ENCODE results near the gene UBE2J1.
"Not testable (repeated sequence)": the region's sequence is repeated elsewhere in the genome, so short reads cannot be mapped to it uniquely, and the experiment has no call there.

The UBE2J1 gene

DNA sequence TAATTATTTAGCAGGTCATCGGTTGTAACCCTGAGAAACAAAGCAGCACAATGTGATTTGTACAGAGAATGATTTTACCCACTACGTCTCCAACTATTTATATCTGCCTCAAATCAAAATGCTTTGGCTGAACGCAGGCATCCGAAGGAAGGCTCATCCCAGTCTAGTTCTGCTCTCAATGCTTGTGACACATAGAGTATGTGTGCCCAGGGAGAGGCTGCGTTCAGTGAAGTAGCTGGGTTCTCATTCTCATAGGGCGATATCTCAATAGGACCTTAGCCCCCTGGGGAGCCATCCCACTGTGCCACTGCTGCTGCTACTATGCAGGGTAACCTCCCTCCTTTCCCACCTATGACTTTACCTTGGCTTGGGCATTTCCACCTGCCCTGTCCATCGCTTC, 37.8 kb downstream of the UBE2J1 start:
- FAIRE-seq (no peak), DNase-seq (ENCODE audit: insufficient read length) (no peak)
- TF ChIP-seq POLR2AphosphoS5 (IDR thresholded peaks at IDR 0.05; ENCODE audit: low read depth, low read length) (no peak), POLR2A (IDR thresholded peaks at IDR 0.05; ENCODE audit: low read depth, low read length) (no peak), TAF1 (IDR thresholded peaks at IDR 0.05; ENCODE audit: borderline replicate concordance, low read depth, low read length) (no peak)

GRCh38 chr6:89313006-89313405, 39.5 kb downstream of the UBE2J1 start:
- no peak for FAIRE-seq
- DNase-seq (ENCODE audit: insufficient read length): no peak
- TF ChIP-seq POLR2A (IDR thresholded peaks at IDR 0.05; ENCODE audit: low read depth, low read length) (no peak), POLR2AphosphoS5 (IDR thresholded peaks at IDR 0.05; ENCODE audit: low read depth, low read length) (no peak), TAF1 (IDR thresholded peaks at IDR 0.05; ENCODE audit: borderline replicate concordance, low read depth, low read length) (no peak)

DNA sequence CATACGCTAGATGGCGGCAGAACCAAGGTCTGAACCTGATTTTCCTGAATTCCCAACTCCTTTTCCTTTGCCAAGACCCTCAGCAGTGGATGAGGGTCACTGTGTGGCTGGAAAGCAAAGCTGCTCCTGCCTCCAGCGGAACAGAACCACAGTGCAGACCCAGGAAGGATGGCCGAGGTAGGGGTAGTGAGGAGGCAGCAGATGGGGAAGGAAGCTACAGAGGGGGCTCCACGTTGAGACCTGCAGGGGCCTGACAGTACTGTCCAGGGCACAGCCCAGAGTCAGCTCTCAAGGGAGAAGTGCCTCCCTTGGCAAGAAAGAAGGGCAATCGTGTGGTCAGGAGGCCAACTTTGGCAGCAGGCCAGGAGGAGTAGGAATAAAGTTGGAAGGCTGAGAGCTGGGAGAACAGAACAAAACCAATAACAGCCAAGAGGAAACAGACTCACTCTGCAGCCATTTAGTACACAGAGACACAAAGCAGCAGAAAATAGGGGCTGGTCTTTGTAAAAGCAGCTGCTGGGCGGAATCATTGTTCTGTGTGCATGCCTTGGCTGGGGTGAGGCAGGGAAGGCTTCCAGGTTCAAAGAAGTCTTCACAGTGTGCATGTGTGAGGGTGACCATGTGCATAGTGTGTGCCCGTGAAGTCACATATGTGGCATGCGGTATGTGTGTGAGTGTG, 40.5 kb downstream of the UBE2J1 start:
- FAIRE-seq (no peak), DNase-seq (ENCODE audit: insufficient read length) (no peak)
- TF ChIP-seq TAF1 (IDR thresholded peaks at IDR 0.05; ENCODE audit: borderline replicate concordance, low read depth, low read length) (no peak), POLR2AphosphoS5 (IDR thresholded peaks at IDR 0.05; ENCODE audit: low read depth, low read length) (no peak), POLR2A (IDR thresholded peaks at IDR 0.05; ENCODE audit: low read depth, low read length) (no peak)

- TF ChIP-seq POLR2AphosphoS5 (IDR thresholded peaks at IDR 0.05; ENCODE audit: low read depth, low read length) (no peak), TAF1 (IDR thresholded peaks at IDR 0.05; ENCODE audit: borderline replicate concordance, low read depth, low read length) (no peak)
- DNase-seq (ENCODE audit: insufficient read length) (no peak), FAIRE-seq (no peak)
Measured at GRCh38 chr6:89311530-89311852, 41.0 kb downstream of the UBE2J1 start.

- FAIRE-seq: peak; percentile 5
- TF ChIP-seq POLR2AphosphoS5 (IDR thresholded peaks at IDR 0.05; ENCODE audit: low read depth, low read length): no peak
- TF ChIP-seq TAF1 (IDR thresholded peaks at IDR 0.05; ENCODE audit: borderline replicate concordance, low read depth, low read length): no peak
- DNase-seq (ENCODE audit: insufficient read length): no peak
Measured at GRCh38 chr6:89310929-89311328, 41.6 kb downstream of the UBE2J1 start.

DNA sequence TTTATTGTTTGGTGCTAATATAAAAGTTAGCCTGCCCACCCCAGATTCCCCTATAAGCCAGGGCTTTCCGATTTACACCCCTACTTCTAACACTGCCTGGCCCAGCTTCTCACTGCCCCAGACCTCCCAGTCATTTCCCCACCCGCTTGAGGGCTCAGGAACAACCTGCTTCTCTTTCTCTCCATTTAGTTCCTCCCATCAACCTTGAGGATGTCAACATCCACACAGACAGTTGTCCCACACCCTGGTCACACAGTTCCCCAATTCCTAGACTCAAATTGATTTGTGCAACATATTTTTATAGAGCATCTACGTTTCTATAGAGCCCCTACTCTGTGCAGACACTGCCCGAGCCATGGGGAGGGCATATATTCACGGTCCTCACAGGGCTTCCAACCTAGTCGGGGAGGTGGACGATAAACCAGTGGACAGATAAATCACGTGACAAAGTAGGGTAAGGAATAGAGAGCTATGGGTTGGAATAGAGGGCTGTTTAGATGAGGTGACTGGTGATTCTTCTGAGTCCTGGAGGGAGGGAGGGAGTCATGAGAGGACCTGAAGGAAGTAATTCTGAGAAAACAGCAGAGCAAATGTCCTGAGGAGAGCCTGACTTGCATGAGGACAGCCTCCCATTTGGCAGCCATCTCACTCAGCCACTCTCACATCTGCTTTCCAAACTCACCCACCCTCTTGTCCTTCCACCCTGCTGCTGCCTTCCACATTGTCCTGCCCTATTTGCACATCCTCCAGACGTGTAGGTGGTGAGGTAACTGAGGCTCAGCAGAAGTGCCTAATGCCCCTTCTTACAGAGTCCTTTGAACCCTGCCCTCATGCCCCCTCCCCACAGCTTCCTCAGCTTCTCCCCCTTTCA, 43.8 kb downstream of the UBE2J1 start:
- DNase-seq (ENCODE audit: insufficient read length) (no peak), FAIRE-seq (no peak)
- TF ChIP-seq POLR2AphosphoS5 (IDR thresholded peaks at IDR 0.05; ENCODE audit: low read depth, low read length): no peak
- TF ChIP-seq POLR2A (IDR thresholded peaks at IDR 0.05; ENCODE audit: low read depth, low read length): no peak
- no peak for TF ChIP-seq TAF1 (IDR thresholded peaks at IDR 0.05; ENCODE audit: borderline replicate concordance, low read depth, low read length)

GRCh38 chr6:89304517-89304916, 48.0 kb downstream of the UBE2J1 start:
- not testable (repeated sequence) for DNase-seq (ENCODE audit: insufficient read length); FAIRE-seq

- no peak for DNase-seq (ENCODE audit: insufficient read length)
- no peak for TF ChIP-seq POLR2AphosphoS5 (IDR thresholded peaks at IDR 0.05; ENCODE audit: low read depth, low read length)
- TF ChIP-seq TAF1 (IDR thresholded peaks at IDR 0.05; ENCODE audit: borderline replicate concordance, low read depth, low read length): no peak
- TF ChIP-seq POLR2A (IDR thresholded peaks at IDR 0.05; ENCODE audit: low read depth, low read length): no peak
- no peak for FAIRE-seq
Measured at GRCh38 chr6:89302936-89303335, 49.6 kb downstream of the UBE2J1 start.

- no peak for FAIRE-seq
- DNase-seq (ENCODE audit: insufficient read length): no peak
- no peak for TF ChIP-seq POLR2AphosphoS5 (IDR thresholded peaks at IDR 0.05; ENCODE audit: low read depth, low read length)
- no peak for TF ChIP-seq POLR2A (IDR thresholded peaks at IDR 0.05; ENCODE audit: low read depth, low read length)
- no peak for TF ChIP-seq TAF1 (IDR thresholded peaks at IDR 0.05; ENCODE audit: borderline replicate concordance, low read depth, low read length)
Measured at GRCh38 chr6:89302195-89302770, 50.2 kb downstream of the UBE2J1 start.

DNA sequence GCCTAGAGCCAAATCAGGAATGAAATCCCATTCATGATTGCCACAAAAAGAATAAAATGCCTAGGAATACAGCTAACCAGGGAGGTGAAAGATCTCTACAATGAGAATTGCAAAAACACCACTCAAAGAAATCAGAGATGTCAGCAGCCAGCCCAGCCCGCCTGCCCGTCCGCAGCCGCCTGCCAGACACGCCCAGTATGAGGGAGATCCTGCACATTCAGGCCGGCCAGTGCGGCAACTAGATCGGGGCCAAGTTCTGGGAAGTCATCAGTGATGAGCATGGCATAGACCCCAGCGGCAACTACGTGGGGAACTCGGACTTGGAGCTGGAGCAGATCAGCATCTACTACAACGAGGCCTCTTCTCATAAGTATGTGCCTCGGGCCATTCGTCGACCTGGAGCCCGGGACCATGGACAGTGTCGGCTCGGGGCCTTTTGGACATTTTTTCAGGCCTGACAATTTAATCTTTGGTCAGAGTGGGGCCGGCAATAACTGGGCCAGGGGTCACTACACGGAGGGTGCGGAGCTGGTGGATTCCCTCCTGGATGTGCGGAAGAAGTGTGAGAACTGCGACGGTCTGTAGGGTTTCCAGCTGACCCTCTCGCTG, 50.8 kb downstream of the UBE2J1 start:
- no peak for DNase-seq (ENCODE audit: insufficient read length)
- TF ChIP-seq TAF1 (IDR thresholded peaks at IDR 0.05; ENCODE audit: borderline replicate concordance, low read depth, low read length) (no peak), POLR2A (IDR thresholded peaks at IDR 0.05; ENCODE audit: low read depth, low read length) (no peak), POLR2AphosphoS5 (IDR thresholded peaks at IDR 0.05; ENCODE audit: low read depth, low read length) (no peak)
- FAIRE-seq: no peak

GRCh38 chr6:89299466-89299850, 53.1 kb downstream of the UBE2J1 start:
- no peak for DNase-seq (ENCODE audit: insufficient read length)
- FAIRE-seq: no peak
- TF ChIP-seq POLR2A (IDR thresholded peaks at IDR 0.05; ENCODE audit: low read depth, low read length): no peak

All from GM12892 (cell line).